ENCODE results near the gene NOX3.
"Not testable (repeated sequence)": the region's sequence is repeated elsewhere in the genome, so short reads cannot be mapped to it uniquely, and the experiment has no call there.

Gene NOX3

GRCh38 chr6:155486721-155487294 lies 31.2 kb upstream of the NOX3 start:
- no peak overlapping the region for H3K27ac ChIP-seq
- TF ChIP-seq ZFX (IDR thresholded peaks at IDR 0.05) (no peak), CTCF (conservative IDR thresholded peaks at IDR 0.05) (no peak)

DNA sequence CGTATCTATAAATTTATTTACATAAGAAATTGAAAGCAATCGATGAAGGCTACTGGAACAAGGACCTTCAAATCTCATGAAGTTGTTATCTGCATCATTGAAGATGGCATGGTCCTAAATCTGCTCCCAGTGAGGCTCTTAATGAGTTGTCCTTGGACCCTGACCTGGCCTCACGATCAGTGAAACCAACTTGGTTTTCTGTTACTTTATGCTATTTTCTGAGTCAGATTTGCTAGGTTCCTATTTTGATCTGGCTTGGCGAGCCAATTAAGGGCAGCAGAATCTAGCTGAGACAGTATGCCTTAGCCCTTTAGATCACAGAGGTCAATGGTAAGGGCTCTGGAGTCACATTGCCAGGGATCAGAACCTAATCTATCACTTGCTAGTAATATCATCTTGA lies 30.1 kb upstream of the NOX3 start:
- no peak overlapping the region for H3K27ac ChIP-seq
- TF ChIP-seq CTCF (conservative IDR thresholded peaks at IDR 0.05) (no peak), ZFX (IDR thresholded peaks at IDR 0.05) (no peak)

DNA sequence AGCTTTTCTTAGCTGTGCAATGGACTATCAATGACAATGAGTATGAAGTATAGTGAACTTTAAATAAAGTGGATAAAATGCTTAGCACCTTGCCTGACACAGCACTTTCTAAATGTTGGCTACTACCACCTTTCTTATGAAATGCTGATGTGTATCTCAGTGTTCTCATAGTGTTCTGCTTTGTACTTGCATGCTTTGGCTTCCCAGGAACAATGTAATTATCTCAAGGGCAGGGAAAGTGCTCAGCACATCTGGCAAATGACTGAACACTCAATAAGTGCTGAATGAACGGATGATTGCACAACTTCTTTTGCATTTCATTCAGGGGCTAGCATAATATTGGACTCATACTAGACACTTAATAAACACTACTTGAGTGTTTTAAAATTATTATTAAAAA lies 28.2 kb upstream of the NOX3 start:
- no peak for TF ChIP-seq ZFX (IDR thresholded peaks at IDR 0.05)
- TF ChIP-seq CTCF (conservative IDR thresholded peaks at IDR 0.05), result no peak
- no peak overlapping the region for H3K27ac ChIP-seq

GRCh38 chr6:155481215-155481614 lies 25.6 kb upstream of the NOX3 start:
- no peak overlapping the region for H3K27ac ChIP-seq
- TF ChIP-seq ZFX (IDR thresholded peaks at IDR 0.05), result no peak
- TF ChIP-seq CTCF (conservative IDR thresholded peaks at IDR 0.05), result no peak

DNA sequence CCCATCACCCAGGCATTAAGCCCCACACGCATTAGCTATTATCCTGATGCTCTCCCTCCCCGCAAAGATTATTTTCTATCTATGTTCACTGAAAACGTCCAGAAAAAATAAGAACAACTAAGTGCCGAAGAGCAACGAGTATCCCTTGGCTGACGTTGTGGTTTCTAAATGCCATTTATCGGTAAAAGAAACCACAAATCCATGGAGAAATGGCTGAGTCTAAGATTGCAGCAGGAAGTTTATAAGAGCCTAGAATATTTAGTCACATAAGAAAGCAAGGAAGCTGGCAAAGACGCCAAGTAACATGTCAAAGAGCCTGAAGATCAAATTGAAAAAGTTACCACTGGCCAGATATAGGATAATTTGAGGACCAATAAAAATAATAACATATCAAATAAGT lies 18.1 kb upstream of the NOX3 start:
- TF ChIP-seq ZFX (IDR thresholded peaks at IDR 0.05) (no peak), CTCF (conservative IDR thresholded peaks at IDR 0.05) (no peak)
- no peak overlapping the region for H3K27ac ChIP-seq

DNA sequence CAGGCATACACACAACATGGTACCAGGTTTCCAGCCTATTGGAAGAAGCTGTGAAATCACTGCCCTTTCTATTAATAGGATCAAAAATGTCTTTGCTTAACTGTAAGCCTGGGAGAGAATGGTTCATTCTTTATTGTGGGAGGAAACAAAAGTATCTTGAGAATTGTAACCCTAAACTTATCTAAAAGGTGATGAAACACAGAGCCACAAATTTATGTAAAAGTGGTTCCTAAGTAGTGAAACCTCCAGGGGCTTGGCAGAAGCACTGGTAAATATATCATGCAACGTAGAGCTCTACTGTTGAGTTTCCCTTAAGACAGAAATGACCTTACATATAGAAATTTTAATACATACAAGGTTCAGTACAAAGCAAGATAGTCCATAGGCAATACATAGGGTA lies 17.2 kb upstream of the NOX3 start:
- H3K27ac ChIP-seq, result no peak overlapping the region
- TF ChIP-seq CTCF (conservative IDR thresholded peaks at IDR 0.05), result no peak
- no peak for TF ChIP-seq ZFX (IDR thresholded peaks at IDR 0.05)

DNA sequence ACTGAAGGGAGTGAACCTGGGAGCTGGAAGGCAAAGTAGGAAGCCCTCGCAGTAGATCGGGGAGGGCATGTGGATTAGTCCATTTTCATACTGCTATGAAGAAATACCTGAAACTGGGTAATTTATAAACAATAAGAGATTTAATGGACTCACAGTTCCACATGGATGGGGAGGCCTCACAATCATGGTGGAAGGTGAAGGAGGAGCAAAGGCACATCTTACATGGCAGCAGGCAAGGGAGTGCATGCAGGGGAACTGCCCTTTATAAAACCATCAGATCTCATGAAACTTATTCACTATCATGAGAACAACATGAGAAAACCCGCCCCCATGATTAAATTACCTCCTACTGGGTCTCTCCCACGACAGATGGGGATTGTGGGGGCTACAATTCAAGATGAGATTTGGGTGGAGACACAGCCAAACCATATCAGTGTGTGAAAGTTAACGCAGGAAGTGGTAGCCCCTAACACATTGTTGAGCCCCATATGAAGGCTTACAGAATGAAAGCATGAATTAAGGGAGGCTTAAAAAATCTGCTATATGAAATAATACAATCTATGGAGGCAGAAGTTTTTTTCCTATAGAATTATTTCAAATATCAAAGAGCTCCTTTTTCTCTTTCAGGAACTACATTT lies 15.5 kb upstream of the NOX3 start:
- not testable (repeated sequence) for H3K27ac ChIP-seq

GRCh38 chr6:155468543-155468942 lies 12.9 kb upstream of the NOX3 start:
- not testable (repeated sequence) for H3K27ac ChIP-seq

Data from C4-2B (cell line).